Measurements from ENCODE around the gene LARP4B.

LARP4B gene

GRCh38 chr10:817371-817770, 114.1 kb downstream of the LARP4B start:
- Histone ChIP-seq H3K4me3 (ENCODE audit: low read length) (no peak overlapping the region), H3K9me3 (ENCODE audit: control insufficient read depth, low read length) (no peaks in the 10 kb centered on the region), H3K36me3 (ENCODE audit: control insufficient read depth, insufficient read depth, low read length) (peaks cover 8% of the 10 kb centered on the region), H3K4me1 (ENCODE audit: control insufficient read depth, insufficient read depth, low read length) (no peaks in the 10 kb centered on the region), H3K9ac (ENCODE audit: low read length) (no peak overlapping the region), H3K27me3 (ENCODE audit: control insufficient read depth, insufficient read depth, low read length) (no peaks in the 10 kb centered on the region)

- H3K4me3 ChIP-seq (ENCODE audit: low read length): no peak overlapping the region
- no peak overlapping the region for H3K9ac ChIP-seq (ENCODE audit: low read length)
- H3K9me3 ChIP-seq (ENCODE audit: control insufficient read depth, low read length): no peaks in the 10 kb centered on the region
- H3K4me1 ChIP-seq (ENCODE audit: control insufficient read depth, insufficient read depth, low read length): no peaks in the 10 kb centered on the region
- H3K27me3 ChIP-seq (ENCODE audit: control insufficient read depth, insufficient read depth, low read length): no peaks in the 10 kb centered on the region
- peaks cover 8% of the 10 kb centered on the region for H3K36me3 ChIP-seq (ENCODE audit: control insufficient read depth, insufficient read depth, low read length)
Observed at GRCh38 chr10:816958-817357, 114.5 kb downstream of the LARP4B start.

GRCh38 chr10:816091-816477, 115.4 kb downstream of the LARP4B start:
- H3K4me3 ChIP-seq (ENCODE audit: low read length): no peak overlapping the region
- no peaks in the 10 kb centered on the region for H3K9me3 ChIP-seq (ENCODE audit: control insufficient read depth, low read length)
- no peak overlapping the region for H3K9ac ChIP-seq (ENCODE audit: low read length)
- no peaks in the 10 kb centered on the region for H3K27me3 ChIP-seq (ENCODE audit: control insufficient read depth, insufficient read depth, low read length)
- H3K4me1 ChIP-seq (ENCODE audit: control insufficient read depth, insufficient read depth, low read length): no peaks in the 10 kb centered on the region
- H3K36me3 ChIP-seq (ENCODE audit: control insufficient read depth, insufficient read depth, low read length): peaks cover 8% of the 10 kb centered on the region

GRCh38 chr10:815338-816090, 116.0 kb downstream of the LARP4B start:
- no peaks in the 10 kb centered on the region for H3K27me3 ChIP-seq (ENCODE audit: control insufficient read depth, insufficient read depth, low read length)
- no peaks in the 10 kb centered on the region for H3K4me1 ChIP-seq (ENCODE audit: control insufficient read depth, insufficient read depth, low read length)
- no peaks in the 10 kb centered on the region for H3K9me3 ChIP-seq (ENCODE audit: control insufficient read depth, low read length)
- H3K4me3 ChIP-seq (ENCODE audit: low read length): no peak overlapping the region
- peaks cover 8% of the 10 kb centered on the region for H3K36me3 ChIP-seq (ENCODE audit: control insufficient read depth, insufficient read depth, low read length)
- no peak overlapping the region for H3K9ac ChIP-seq (ENCODE audit: low read length)

- Histone ChIP-seq H3K27me3 (ENCODE audit: control insufficient read depth, insufficient read depth, low read length) (no peaks in the 10 kb centered on the region), H3K4me3 (ENCODE audit: low read length) (no peak overlapping the region), H3K36me3 (ENCODE audit: control insufficient read depth, insufficient read depth, low read length) (peaks cover 3% of the 10 kb centered on the region), H3K9ac (ENCODE audit: low read length) (no peak overlapping the region), H3K9me3 (ENCODE audit: control insufficient read depth, low read length) (no peaks in the 10 kb centered on the region), H3K4me1 (ENCODE audit: control insufficient read depth, insufficient read depth, low read length) (no peaks in the 10 kb centered on the region)
Observed at GRCh38 chr10:814536-815302, 116.8 kb downstream of the LARP4B start.

GRCh38 chr10:813286-813685, 118.2 kb downstream of the LARP4B start:
- H3K4me1 ChIP-seq (ENCODE audit: control insufficient read depth, insufficient read depth, low read length): no peaks in the 10 kb centered on the region
- H3K36me3 ChIP-seq (ENCODE audit: control insufficient read depth, insufficient read depth, low read length): peaks cover 3% of the 10 kb centered on the region
- no peak overlapping the region for H3K9ac ChIP-seq (ENCODE audit: low read length)
- no peaks in the 10 kb centered on the region for H3K27me3 ChIP-seq (ENCODE audit: control insufficient read depth, insufficient read depth, low read length)
- H3K4me3 ChIP-seq (ENCODE audit: low read length): no peak overlapping the region
- H3K9me3 ChIP-seq (ENCODE audit: control insufficient read depth, low read length): no peaks in the 10 kb centered on the region

GRCh38 chr10:812787-813186, 118.7 kb downstream of the LARP4B start:
- Histone ChIP-seq H3K4me3 (ENCODE audit: low read length) (no peak overlapping the region), H3K9me3 (ENCODE audit: control insufficient read depth, low read length) (no peaks in the 10 kb centered on the region), H3K4me1 (ENCODE audit: control insufficient read depth, insufficient read depth, low read length) (no peaks in the 10 kb centered on the region), H3K36me3 (ENCODE audit: control insufficient read depth, insufficient read depth, low read length) (peaks cover 3% of the 10 kb centered on the region), H3K9ac (ENCODE audit: low read length) (no peak overlapping the region), H3K27me3 (ENCODE audit: control insufficient read depth, insufficient read depth, low read length) (no peaks in the 10 kb centered on the region)

GRCh38 chr10:811379-812175, 119.9 kb downstream of the LARP4B start:
- peaks cover 3% of the 10 kb centered on the region for H3K36me3 ChIP-seq (ENCODE audit: control insufficient read depth, insufficient read depth, low read length)
- H3K9ac ChIP-seq (ENCODE audit: low read length): no peak overlapping the region
- no peaks in the 10 kb centered on the region for H3K4me1 ChIP-seq (ENCODE audit: control insufficient read depth, insufficient read depth, low read length)
- no peaks in the 10 kb centered on the region for H3K27me3 ChIP-seq (ENCODE audit: control insufficient read depth, insufficient read depth, low read length)
- no peaks in the 10 kb centered on the region for H3K9me3 ChIP-seq (ENCODE audit: control insufficient read depth, low read length)
- H3K4me3 ChIP-seq (ENCODE audit: low read length): no peak overlapping the region

GRCh38 chr10:810351-810846, 121.1 kb downstream of the LARP4B start:
- Histone ChIP-seq H3K4me1 (ENCODE audit: control insufficient read depth, insufficient read depth, low read length) (no peaks in the 10 kb centered on the region), H3K9ac (ENCODE audit: low read length) (no peak overlapping the region), H3K9me3 (ENCODE audit: control insufficient read depth, low read length) (no peaks in the 10 kb centered on the region), H3K36me3 (ENCODE audit: control insufficient read depth, insufficient read depth, low read length) (peaks cover 3% of the 10 kb centered on the region), H3K27me3 (ENCODE audit: control insufficient read depth, insufficient read depth, low read length) (no peaks in the 10 kb centered on the region), H3K4me3 (ENCODE audit: low read length) (no peak overlapping the region)

- Histone ChIP-seq H3K36me3 (ENCODE audit: control insufficient read depth, insufficient read depth, low read length) (peaks cover 3% of the 10 kb centered on the region), H3K27me3 (ENCODE audit: control insufficient read depth, insufficient read depth, low read length) (no peaks in the 10 kb centered on the region)
Observed at GRCh38 chr10:809671-810350, 121.7 kb downstream of the LARP4B start.

GRCh38 chr10:807958-808353, 123.5 kb downstream of the LARP4B start:
- H3K9me3 ChIP-seq (ENCODE audit: control insufficient read depth, low read length): no peaks in the 10 kb centered on the region
- H3K4me3 ChIP-seq (ENCODE audit: low read length): no peak overlapping the region
- H3K27me3 ChIP-seq (ENCODE audit: control insufficient read depth, insufficient read depth, low read length): no peaks in the 10 kb centered on the region
- no peaks in the 10 kb centered on the region for H3K4me1 ChIP-seq (ENCODE audit: control insufficient read depth, insufficient read depth, low read length)
- no peak overlapping the region for H3K9ac ChIP-seq (ENCODE audit: low read length)
- H3K36me3 ChIP-seq (ENCODE audit: control insufficient read depth, insufficient read depth, low read length): peaks cover 1% of the 10 kb centered on the region

More at GRCh38 chr10:809671-810350, 121.7 kb downstream of the LARP4B start:
- Histone ChIP-seq H3K4me3 (ENCODE audit: low read length) (no peak overlapping the region), H3K4me1 (ENCODE audit: control insufficient read depth, insufficient read depth, low read length) (no peaks in the 10 kb centered on the region), H3K9me3 (ENCODE audit: control insufficient read depth, low read length) (no peaks in the 10 kb centered on the region), H3K9ac (ENCODE audit: low read length) (no peak overlapping the region)

Data from mucosa of stomach (tissue), 1 donor.